Suprapubic skin (tissue), 4 donors: Measurements from ENCODE around the gene GAS6. TPM values are rescaled to one million over a fixed set of nuclear protein-coding genes. Genes with fewer than 3 reads are reported as not detected.

ENCODE experiments used
- DNase-seq, 2 donors: peaks; one replicate each; pipeline ENCODE4 v3.0.0-alpha.2; 2019; ENCODE audit warnings: low spot score in 2 of 2
- H3K27ac ChIP-seq: fragments of 200-600 bp; sonication (generic); one replicate; pipeline ENCODE4 v1.5.1; 2019
- H3K27me3 ChIP-seq: fragments of 200-600 bp; sonication (generic); one replicate; pipeline ENCODE4 v1.5.1; 2019
- H3K36me3 ChIP-seq: fragments of 200-600 bp; sonication (generic); one replicate; pipeline ENCODE4 v1.5.1; 2019
- H3K4me1 ChIP-seq: fragments of 200-600 bp; sonication (generic); one replicate; pipeline ENCODE4 v1.5.1; 2019
- H3K4me3 ChIP-seq: fragments of 200-600 bp; sonication (generic); one replicate; pipeline ENCODE4 v1.5.1; 2019; ENCODE audit warnings: mild to moderate bottlenecking
- H3K9me3 ChIP-seq: fragments of 200-600 bp; sonication (generic); one replicate; pipeline ENCODE4 v1.5.1; 2019
- EP300 ChIP-seq: sonication (generic); formaldehyde crosslinking; IDR thresholded peaks from one replicate; pipeline ENCODE4 v1.6.1; 2017; ENCODE audit warnings: antibody characterized with exemption
- POLR2A ChIP-seq, 2 donors: fragments of 450-650 bp; IDR thresholded peaks; one replicate each; pipeline ENCODE4 v1.6.1; 2017; ENCODE audit warnings: antibody characterized with exemption in 2 of 2, mild to moderate bottlenecking in 2 of 2, moderate library complexity in 2 of 2
- POLR2AphosphoS5 ChIP-seq, 3 donors: sonication (generic); formaldehyde crosslinking; IDR thresholded peaks; one replicate each; pipeline ENCODE4 v1.6.1; 2017; ENCODE audit warnings: antibody characterized with exemption in 3 of 3
- WGBS: methylation state at CpG from one replicate; pipeline ENCODE4 v1.1.5; 2018; 5-methylcytosine and 5-hydroxymethylcytosine counted together
- total RNA-seq, 4 donors: library from RNA; depleted of rRNA; stranded (reverse); fragments of >200 nt; gene quantifications; one replicate each; pipeline ENCODE4 v1.1.0, GENCODE V29; 2016
- TF ChIP-seq, protein P1 (sequence below), 2 donors: fragments of 200-600 bp in 1 of 2; fragments of 450-650 bp in 1 of 2; sonication (generic) in 1 of 2; IDR thresholded peaks; one replicate each; pipeline ENCODE4 v1.5.1; 2016 to 2019; ENCODE audit warnings: antibody characterized with exemption in 2 of 2, mild to moderate bottlenecking in 1 of 2, moderate library complexity in 1 of 2

Gene GAS6
- total RNA-seq, 4 donors from 2014 or later = 175 to 286 (median 224) TPM

DNA sequence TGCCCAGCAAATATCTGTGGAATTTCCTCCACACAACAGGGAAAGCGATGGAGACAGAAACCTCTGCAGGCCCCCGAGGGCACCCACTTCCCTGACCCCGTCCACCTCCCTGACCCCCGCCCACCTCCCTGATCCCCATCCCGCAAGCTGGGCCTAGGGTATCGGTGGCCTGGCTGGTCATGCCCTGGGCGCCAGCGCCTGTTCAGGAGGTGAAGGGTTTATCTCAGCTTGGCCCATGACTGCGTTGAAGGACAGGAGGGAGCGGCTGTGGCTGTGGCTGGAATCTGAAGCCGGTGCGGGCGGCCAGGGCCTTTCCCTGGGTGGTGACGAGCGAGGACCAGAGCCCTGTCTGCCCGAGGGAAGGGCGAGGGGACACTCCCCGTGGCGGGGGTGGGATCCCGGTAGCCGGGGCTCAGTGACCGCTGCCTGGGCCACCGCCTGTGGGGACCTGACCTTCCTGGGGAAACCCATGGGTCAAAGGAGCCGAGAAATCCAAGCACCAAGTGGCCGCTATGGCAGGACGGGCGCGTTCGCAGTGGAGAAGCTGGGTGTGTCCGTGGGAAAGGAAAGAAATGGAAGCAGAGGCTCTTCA is 20.7 kb downstream of the GAS6 start:
- Histone ChIP-seq H3K4me1 (peaks cover 57% of the 10 kb centered on the region), H3K9me3 (no peaks in the 10 kb centered on the region), H3K27me3 (no peaks in the 10 kb centered on the region), H3K36me3 (peaks cover 9% of the 10 kb centered on the region), H3K27ac (no peak overlapping the region), H3K4me3 (no peak overlapping the region)
- WGBS = 88% methylated on average over 28 of the region's 30 CpGs
- TF ChIP-seq POLR2A (IDR thresholded peaks at IDR 0.05) (no peak), EP300 (no peak), POLR2AphosphoS5 (IDR thresholded peaks at IDR 0.05) (no peak)
- TF ChIP-seq, protein P1, sequence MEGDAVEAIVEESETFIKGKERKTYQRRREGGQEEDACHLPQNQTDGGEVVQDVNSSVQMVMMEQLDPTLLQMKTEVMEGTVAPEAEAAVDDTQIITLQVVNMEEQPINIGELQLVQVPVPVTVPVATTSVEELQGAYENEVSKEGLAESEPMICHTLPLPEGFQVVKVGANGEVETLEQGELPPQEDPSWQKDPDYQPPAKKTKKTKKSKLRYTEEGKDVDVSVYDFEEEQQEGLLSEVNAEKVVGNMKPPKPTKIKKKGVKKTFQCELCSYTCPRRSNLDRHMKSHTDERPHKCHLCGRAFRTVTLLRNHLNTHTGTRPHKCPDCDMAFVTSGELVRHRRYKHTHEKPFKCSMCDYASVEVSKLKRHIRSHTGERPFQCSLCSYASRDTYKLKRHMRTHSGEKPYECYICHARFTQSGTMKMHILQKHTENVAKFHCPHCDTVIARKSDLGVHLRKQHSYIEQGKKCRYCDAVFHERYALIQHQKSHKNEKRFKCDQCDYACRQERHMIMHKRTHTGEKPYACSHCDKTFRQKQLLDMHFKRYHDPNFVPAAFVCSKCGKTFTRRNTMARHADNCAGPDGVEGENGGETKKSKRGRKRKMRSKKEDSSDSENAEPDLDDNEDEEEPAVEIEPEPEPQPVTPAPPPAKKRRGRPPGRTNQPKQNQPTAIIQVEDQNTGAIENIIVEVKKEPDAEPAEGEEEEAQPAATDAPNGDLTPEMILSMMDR (IDR thresholded peaks at IDR 0.05) = no peak
- peak in 1 of 2 donors; percentile 50 for DNase-seq

DNA sequence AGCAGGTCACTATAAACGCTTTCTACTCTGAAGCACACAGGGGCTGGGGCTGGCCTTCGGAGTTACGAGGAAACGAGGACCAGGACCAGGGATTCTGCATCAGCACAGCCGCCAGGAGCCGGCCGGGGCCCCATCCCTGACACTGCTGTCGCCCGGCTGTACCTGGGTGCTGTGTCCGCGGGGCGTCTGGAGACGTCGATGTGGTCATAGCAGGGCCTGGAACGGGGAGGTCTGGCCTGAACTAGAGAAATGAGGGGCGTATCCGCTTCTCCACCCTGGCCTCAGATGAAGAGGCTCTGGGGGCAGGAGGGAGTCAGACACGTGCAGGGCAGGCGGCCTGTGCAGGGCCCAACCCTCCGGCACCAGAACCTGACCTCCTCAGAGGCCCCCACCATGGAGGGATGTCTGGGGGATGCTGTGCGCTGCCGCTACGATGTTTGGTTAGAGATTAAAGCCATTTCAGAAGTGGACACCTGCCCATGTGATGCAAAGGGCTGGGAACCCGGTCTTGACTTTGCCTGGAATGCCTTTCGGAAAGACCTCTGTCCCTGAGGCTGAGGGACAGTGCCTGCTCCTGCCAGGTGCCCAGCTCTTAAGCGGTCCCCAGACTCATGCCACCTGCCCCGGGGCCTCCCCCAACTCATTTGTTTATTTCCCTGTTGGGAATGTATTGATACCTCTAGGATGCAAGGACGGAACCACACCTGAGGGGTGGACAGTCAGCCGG is 21.4 kb downstream of the GAS6 start:
- no peak for TF ChIP-seq POLR2A (IDR thresholded peaks at IDR 0.05)
- no peaks in the 10 kb centered on the region for H3K27me3 ChIP-seq
- H3K9me3 ChIP-seq = no peaks in the 10 kb centered on the region
- H3K4me3 ChIP-seq = no peak overlapping the region
- WGBS = 96% methylated on average over 27 of the region's 29 CpGs
- H3K27ac ChIP-seq = no peak overlapping the region
- H3K36me3 ChIP-seq = peaks cover 9% of the 10 kb centered on the region
- no peak for DNase-seq
- H3K4me1 ChIP-seq = peaks cover 60% of the 10 kb centered on the region

DNA sequence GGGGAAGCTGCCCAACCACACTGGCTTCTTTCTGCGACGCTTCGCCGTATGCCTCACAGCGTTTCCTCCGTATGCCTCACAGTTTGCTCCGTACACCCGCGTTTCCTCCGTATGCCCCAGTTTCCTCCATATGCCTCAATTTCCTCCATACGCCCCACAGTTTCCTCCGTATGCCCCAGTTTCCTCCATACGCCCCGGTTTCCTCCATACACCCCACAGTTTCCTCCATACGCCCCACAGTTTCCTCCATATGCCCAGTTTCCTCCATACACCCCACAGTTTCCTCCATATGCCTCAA is 22.6 kb downstream of the GAS6 start:
- Histone ChIP-seq H3K27me3 (no peaks in the 10 kb centered on the region), H3K27ac (peak overlapping the region; percentile 27), H3K9me3 (no peaks in the 10 kb centered on the region), H3K36me3 (peaks cover under 1% of the 10 kb centered on the region), H3K4me3 (no peak overlapping the region), H3K4me1 (peaks cover 70% of the 10 kb centered on the region)
- no peak for DNase-seq
- WGBS = 59% methylated on average over 15 of the region's 15 CpGs
- TF ChIP-seq EP300 (no peak), POLR2A (IDR thresholded peaks at IDR 0.05) (no peak), POLR2AphosphoS5 (IDR thresholded peaks at IDR 0.05) (no peak)
- TF ChIP-seq, protein P1 (IDR thresholded peaks at IDR 0.05) = no peak

DNA sequence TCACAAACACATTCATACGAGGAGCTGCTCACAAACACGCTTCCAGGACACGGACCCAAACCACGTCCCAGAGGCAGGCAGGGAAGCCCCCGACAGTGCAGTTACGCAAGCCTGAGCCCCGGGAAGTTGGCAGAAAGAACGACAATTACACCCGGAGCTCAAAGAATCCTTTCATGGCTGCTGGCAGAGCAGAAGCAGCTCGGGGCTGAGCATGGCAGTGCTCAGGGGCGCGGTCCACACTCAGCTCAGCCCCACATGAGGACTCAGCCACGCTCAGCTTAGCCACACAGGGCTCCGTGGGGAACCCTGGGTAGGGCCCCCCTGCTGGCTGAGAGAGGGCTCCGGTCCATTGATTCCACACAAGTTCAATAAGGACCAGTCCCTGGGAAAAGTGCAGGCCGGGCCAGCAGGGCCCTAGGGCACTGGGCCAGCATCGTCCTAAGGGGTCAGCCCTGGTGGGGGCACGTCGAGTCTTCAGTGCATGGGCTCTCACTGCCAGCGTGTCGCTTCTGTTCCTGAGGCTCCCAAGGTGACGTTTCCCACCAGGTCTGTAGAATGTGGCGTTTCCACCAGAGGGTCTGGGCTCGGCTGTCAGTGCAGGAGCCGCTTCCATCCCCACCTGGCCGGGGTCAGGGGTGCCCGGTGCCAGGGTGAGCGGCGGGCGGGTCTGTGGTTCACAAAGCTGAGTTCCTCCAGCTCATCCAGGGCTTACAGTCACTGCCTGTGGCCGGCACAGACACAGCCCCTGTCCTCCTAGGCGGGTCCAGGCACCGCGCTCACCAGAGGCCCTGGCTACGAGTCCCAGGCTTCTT is 23.1 kb downstream of the GAS6 start:
- H3K9me3 ChIP-seq = no peaks in the 10 kb centered on the region
- TF ChIP-seq POLR2A (IDR thresholded peaks at IDR 0.05) (no peak), EP300 (no peak), POLR2AphosphoS5 (IDR thresholded peaks at IDR 0.05) (no peak)
- TF ChIP-seq, protein P1 (IDR thresholded peaks at IDR 0.05) = no peak
- H3K27me3 ChIP-seq = no peaks in the 10 kb centered on the region
- H3K27ac ChIP-seq = peak overlapping the region; percentile 27
- no peak for DNase-seq
- H3K4me1 ChIP-seq = peaks cover 72% of the 10 kb centered on the region
- no peaks in the 10 kb centered on the region for H3K36me3 ChIP-seq
- WGBS = 78% methylated on average over 24 of the region's 35 CpGs
- no peak overlapping the region for H3K4me3 ChIP-seq

DNA sequence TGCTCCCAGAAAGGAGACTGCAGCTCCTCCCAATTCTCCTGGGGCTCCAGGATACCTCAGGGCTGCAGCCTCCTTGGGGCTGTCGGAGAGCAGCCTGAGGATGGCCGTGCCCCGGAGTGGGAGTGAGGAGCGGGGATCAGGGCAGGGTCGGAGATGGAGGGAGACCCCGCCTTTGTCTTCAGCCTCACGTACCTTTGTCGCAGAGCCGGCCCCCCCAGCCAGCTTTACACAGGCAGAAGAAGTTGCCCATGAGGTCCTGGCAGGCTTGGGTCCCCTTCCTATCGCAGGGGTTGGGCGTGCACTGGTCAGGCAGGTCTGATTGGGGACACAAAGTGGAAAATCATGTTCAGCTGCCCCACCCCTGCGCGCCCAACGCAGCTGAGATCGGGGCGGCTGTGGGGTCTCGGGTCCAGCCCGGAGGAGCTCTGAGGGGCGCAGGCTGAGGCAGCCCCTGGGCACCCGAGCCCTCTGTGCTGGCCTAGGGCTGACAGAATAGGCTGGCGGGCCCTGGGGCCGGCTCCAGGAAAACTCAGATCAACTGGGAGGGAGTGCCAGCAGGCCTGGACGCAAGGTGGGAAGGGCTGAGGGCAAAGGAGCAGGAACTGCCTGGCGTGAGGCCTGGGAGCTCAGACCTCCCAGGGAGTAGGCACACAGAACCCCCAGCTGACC is 24.2 kb downstream of the GAS6 start:
- WGBS = 60% methylated on average over 19 of the region's 24 CpGs

More for the DNA sequence above, 24.2 kb downstream of the GAS6 start:
- no peaks in the 10 kb centered on the region for H3K27me3 ChIP-seq
- peaks cover 70% of the 10 kb centered on the region for H3K4me1 ChIP-seq
- peaks cover 10% of the 10 kb centered on the region for H3K36me3 ChIP-seq
- peak overlapping the region; percentile 27 for H3K27ac ChIP-seq
- H3K9me3 ChIP-seq = no peaks in the 10 kb centered on the region
- TF ChIP-seq POLR2A (IDR thresholded peaks at IDR 0.05) (no peak), POLR2AphosphoS5 (IDR thresholded peaks at IDR 0.05) (no peak), EP300 (no peak)
- TF ChIP-seq, protein P1 (IDR thresholded peaks at IDR 0.05) = no peak
- no peak overlapping the region for H3K4me3 ChIP-seq
- DNase-seq = no peak
